ENCODE measurements around the gene HOXA13.

HOXA13 gene

DNA sequence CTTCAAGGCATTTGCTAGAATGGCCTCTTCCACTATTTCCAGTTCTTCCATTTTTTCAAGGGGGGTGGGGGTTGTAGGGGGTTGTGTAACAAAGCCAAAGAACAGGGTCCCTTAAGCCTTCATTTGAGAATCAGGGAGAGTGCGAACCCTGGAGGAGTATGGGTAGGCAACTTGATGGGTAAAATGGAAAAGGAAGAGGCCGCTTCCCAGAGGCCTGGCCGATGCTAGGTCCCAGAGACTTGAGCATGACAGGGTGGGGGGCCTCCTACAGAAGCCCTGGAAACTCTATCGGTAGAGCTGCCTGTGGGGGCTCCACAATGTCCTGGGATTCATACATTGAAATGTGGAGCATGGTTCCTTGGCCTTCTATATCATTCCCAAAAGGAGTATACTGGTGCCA is 9.1 kb upstream of the HOXA13 start:
- no peak for DNase-seq (ENCODE audit: low read depth in 2 of 2)

DNA sequence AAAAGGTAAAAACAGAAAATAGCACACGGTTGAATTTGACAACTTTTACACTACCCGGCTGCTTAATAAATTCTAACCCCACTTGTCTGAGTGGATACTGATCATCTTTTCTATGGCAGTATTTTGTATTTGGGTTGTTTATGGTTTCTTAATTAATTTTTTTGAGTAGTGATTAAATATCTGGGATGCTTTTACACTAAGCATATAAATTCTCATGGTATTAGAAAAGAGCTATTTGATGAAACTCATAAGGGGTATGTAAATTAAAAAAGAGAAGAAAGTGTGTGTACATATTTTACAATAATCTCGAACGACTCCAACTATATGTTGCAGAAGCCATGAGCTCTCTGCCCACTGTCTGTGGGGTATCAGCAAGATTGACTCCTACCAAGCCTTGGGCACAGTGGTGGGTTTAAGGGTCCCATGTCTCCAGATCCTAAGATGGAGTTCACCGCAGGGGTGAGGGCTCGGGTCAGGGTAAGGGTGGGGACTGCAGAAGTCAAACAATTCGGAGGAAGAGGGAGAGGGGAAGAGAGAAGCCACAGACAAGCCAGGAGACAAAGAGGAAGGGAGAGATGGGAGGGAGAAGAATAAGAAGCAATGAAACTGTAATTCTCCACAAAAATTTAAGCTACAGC is 7.6 kb upstream of the HOXA13 start:
- no peak for DNase-seq (ENCODE audit: low read depth in 2 of 2)

DNA sequence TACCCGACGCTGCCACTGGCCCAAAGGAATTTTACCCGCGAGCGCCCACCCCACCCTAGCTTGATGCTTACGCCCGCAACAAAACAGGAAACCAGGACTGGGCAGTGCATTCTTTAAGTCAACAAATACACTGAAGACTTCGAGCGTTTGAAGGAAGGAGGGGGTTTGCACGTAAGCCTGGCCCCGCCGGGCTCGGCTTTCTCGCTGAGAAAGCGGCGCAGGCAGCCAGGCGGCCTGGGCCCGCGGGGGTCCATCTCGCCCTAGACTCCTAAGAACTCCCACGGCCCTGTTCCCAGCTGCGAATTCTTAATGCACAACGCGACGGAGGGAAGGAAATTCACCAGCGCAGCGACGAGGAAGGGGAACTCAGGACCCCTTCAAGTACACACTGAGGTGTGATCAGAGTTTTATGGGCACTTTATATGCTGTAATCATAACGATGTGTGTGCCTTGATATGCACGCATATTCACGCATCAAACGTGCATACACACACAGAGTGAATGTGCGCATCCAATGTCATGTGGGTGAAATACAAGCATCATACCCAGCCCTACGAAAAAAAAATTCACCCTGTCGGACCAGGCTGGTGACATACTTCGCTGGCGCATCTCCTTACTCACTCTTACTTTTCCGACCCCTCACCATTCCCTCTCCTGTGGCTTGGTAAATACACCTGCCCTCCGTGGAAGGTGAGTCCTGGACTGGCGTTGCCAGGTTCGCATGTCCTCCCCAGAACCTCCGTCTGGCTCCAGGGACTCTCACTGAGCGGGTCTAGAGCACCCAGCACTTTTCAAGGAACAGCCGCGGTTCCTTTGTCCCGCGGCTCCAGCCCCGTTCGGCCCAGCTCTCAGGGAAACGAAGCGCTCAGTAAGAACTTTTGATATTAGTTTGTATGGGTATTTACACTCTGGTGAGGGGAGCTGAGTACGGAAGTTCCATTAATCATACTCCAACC is 5.7 kb upstream of the HOXA13 start:
- no peak for DNase-seq (ENCODE audit: low read depth in 2 of 2)

DNA sequence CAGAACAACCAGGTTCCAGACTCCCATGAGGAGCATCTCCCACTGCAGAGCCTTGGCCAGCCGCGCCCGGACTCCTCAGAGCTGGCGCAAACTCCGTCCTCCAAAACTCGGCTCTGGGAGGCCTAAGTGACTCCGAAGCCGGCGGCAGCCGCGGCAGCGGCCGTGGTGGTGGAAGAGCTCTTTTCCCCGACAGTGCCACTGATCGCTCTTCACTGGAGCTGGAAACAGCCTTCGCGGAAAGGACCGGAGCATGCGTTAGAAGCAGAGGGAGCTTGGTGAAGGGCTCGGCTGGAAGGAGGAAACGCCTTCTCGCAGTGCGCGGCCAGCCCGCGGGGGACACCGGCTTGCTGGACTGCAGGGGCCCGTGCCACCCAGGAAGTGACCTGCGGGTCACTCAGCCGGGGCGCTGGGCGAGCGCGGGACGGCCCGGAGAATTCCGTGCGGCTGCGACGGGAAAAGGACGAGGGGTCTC is 5.0 kb upstream of the HOXA13 start:
- DNase-seq (ENCODE audit: low read depth in 2 of 2) = no peak

DNA sequence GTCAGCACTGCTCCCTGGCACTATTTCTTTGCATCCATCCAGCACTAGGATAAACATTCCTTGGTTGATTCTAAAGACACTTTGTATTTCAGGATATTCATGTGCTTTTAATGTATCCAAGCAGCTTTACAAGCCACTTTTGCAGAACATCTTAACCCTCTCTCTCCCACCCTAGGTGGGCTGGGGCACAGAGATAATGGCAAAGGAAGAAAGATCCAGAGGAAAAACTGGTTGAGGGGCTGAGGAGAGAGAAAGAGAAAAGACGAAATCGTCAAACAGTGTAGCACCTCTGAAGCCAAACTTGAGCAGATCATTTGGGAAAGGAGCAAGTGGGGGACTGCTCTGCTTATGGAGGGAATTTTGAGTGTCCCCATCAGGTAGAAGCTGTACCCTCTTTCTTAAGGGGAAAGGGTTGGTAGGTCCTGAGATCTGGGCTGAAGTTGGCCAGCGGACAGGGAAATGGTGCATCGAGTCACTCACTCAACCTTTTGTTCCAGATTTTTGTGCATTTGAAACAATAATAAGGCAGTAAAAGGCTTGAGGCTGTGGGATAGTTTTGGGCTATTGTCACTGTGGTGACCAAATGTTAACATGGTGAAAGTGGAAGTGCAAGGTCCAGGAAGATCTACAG is 4.2 kb upstream of the HOXA13 start:
- no peak for DNase-seq (ENCODE audit: low read depth in 2 of 2)

DNA sequence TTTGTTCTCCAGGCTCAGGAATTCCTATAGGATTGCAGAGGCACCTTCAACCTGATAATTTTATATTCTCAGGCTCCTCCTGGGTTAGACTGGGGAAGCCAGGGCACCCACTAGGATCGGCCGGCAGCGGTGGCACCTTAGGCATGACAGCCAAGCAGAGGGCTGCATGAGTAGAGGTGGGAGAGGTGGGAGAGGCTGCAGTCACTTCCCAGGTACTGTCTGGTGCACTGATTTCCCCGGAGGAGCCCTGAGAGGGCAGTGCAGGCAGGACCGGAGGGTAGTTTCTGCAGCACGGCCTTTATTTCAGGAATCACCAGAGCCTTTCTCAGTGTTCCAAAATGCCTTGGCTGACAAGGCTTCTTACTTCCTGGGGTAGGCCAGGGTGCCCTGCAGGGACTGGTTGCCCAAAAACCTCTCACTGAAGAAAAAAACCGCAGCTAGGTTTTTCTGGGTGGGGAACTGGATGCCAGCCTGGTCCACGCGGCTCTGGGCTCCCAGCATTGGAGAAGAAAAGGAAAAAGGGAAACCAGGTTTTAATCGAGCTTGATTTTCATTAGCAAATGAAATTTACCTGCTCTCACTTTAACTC is 3.6 kb upstream of the HOXA13 start:
- no peak for DNase-seq (ENCODE audit: low read depth in 2 of 2)

DNA sequence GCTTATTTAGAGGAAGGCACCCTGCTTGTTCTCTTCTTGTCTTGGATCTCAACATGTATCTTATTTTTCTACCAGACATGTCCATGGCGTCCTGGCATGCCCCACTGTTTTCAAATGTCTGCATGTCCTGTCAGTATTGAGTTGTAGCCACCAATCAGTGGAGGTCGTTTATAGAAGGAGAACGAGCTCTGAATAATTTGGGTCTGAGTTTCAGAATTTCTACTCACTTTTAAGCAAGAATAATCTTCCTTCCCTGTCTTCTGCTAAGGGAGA is 2.9 kb upstream of the HOXA13 start:
- no peak for DNase-seq (ENCODE audit: low read depth in 2 of 2)

DNA sequence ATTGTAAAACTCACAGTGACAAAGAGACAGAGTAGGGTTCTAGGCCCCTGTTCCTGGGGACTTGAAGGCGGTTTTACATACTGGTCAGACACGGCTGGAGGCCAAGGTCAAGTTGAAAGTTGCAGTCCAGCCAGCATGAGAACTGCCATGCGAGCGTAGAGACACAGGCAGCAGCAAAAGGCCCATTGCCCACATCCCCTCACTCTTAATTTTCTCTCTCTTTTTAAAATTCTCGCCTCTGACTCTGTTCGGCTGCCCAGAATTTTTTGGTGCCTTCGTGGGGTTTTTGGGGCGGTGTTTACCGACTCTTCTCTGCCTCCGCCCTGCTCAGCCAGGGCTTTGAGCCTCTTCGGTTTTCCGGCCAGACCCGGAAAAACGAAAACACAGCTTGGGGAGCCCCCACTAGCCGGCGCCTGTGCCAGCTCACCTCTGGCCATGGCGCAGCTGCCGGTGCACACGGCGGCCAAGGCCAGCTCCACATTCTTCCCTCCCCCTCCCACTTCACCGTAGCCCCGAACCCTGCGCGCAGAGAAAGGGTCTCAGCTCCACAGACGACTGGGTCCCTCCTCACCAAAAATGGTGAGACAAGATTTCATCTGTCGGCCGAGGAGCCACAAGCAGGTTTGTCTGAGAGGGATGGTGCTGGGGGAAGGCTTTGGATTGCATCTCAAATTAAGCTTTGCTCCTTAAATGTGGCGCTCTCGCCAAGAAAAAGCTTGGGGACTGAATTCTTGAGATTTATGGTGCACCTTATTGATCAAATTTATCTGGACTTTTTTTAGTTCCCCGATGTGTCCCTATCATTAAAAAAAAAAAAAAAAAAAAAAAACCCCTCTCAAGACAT is 2.3 kb upstream of the HOXA13 start:
- no peak for DNase-seq (ENCODE audit: low read depth in 2 of 2)

DNA sequence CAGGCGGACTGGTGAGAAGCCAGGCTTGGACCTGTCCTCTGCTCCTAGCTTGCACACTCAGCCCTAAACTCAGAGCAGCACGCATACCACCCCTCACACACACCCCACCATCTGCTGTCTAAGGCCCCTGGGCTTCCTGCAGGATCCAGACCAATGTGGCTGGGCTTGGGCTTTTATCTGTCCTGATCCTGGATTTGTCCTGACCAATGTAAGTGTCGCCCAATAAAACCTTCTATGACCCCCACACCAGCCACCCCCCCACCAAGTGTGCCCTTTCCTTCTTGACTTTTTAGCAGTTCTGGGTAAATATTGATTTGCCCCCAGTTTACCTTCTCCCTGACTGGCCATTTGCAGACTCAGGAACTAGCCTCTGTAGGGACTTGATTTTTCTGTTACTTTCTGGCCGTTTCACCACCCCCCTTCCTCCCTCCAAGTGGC is 1.7 kb upstream of the HOXA13 start:
- no peak for DNase-seq (ENCODE audit: low read depth in 2 of 2)

DNA sequence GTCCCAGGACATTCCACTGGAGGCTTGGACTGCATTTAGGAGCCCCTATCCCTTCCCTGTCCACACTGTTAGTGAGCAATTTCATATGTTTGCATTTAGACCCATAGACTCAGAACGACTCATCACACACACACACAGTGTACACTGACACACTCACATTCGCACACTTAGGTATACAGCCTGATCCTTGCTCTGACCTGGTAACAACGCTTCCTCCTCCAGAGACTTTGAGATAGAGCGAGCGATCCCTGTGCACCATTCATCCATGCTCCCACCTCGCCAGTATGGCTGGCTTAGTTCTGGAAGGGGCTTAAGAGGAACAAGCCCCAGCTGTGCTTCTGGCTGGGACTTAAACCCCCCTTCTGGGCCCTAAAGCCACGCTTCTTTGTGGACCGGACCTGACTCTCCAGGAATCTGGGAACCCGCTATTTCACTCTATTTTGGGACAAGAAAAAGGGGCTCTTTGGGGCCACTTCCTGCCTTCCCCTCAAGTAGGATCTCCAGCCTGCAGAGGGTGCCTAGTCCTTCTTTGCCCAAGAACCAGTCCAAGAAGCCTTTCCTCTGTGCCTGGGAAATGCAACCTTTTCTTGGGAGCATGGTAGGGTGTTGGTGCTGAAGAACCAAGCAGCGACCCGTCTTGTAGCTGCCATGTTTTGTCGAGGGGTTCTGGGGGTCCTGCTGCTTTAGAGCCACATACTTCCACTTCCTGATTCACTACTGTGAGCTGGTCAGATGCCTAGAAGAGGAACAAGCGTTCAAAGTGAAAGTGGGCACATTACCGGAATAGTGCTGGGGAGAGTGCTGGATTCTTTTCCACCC is 1.1 kb upstream of the HOXA13 start:
- DNase-seq (ENCODE audit: low read depth in 2 of 2) = no peak

DNA sequence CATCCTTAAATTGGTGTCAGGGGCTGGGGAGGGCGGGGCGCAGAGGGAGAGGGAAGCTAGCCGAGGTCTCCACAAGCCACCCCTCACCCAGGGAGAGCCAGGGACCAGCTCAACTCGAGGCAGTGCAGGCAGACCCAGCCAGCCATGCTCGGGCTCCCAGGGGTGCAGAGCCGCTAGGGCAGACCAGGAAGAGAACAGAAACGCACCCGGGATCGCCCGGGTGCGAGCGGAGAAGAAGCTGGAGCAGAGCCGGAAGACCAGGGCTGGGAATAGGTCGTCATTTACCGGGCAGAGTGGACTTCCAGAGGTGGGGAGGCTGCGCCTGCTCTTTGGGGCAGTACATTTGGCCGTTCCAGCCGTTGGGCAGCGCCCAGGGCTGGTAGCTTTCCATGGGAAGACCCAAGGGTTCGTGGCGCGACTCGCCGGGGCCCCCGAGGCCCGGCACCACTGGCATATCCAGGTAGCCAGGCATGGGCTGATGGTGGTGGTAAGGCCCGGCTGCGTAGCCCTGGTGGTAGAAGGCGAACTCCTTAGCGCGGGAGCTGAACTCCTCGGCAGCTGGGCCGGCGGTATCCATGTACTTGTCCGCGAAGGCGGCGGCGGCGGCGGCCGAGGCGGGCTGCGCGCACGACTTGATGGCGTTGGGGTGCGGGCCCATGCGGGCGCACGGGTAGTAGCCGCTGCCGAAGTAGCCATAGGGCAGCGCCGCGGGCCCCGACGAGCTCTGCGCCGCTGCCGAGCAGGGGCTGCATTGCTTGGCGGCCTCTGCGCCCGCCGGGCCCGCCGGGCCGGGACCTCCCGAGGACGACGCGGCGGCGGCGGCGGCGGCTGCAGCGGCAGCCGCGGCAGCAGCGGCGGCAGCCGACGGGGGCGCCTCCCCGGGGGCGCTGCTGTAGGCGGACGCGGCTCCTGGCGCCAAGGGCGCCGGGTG is 755 bp downstream of the HOXA13 start:
- no peak for DNase-seq (ENCODE audit: low read depth in 2 of 2)

DNA sequence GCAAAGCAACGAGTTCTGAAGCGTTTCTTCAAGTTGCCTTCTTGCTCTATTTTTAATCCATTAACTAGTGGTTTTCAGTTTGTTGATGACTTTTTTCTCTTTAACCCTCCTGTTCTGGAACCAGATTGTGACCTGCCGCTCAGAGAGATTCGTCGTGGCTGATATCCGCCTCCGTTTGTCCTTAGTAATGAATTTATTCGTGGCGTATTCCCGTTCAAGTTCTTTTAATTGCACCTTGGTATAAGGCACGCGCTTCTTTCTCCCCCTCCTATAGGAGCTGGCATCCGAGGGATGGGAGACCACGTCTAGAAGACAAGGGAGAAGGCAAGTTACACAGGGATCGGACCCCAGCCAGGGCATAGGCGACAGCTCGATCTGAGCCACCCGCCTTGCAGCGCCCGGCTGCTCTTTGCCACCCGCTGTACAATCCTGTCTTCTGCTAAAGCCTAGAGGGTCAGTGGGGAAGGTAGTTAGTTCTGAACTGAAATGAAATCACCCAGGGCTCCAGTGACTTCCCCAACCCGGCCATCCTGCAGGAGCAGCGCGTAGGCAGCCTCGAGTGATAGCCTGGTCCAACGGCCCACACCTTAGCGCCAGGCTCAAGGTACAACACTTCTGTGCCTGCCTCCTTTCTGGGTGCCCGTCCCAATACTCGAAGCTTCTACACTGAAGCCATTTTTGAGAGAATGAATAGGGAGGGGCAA is 1.6 kb downstream of the HOXA13 start:
- no peak for DNase-seq (ENCODE audit: low read depth in 2 of 2)

DNA sequence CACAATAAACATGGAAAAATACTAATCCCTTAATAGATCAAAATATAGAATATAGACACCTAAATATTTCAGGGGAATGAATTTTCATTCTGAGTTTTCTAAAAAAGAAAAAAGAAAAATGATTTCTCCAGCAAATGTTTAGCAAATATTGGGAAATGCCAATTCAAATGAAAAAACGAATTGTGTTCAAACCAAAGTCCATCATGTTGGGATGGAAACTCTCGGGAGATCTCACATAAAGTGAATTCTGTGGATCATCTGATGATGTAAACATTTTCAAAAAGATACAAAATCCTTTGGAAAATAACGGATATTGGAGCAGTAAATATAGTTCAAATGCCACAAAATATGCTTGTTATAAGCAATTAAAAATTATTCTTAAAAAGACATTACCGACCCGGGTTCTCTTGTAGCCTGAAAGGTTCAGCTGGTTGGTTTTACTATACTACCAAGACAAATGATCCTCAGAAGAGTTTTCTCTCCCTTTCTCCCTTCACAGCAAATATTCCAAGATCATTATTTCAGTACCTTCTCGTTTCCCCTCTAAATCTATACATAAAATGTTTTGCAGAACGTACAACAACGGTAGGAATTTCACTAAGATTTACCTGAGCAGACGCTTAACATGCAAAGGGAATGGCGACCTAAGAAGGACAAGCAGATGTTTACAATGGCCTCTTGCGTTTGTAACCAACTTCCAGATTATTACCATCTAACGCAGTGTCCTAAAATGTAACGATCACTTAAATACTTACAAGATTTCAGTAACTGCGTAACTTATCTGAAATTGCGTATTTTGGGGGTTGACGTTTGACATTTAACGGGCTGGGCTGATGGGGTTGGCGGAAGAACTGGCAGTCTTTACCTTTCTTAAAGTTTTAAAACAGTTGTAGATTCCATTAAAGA is 2.5 kb downstream of the HOXA13 start:
- DNase-seq (ENCODE audit: low read depth in 2 of 2) = no peak

DNA sequence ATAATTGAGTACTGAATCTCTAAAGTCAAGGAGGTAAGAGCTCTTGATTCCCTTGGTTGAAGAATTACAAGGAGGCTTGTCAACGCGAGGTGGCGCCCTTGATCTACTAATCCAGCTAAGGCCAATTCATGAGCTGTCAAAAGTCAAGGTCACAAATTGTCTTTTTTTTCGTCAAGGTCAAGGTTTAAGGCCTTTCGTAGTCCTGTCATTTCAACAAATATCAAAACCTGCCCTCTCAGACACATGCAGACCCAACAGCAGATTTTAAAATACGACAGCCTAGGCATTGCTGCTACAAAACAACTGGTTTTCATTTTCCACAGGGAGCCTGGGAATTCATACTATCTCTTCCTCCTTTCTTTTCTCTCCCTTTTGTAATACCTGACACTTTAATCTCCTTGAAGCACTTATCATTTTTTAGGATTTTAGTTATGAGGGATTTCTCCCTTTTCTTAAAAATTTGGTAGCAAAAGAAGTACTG is 3.6 kb downstream of the HOXA13 start:
- no peak for DNase-seq (ENCODE audit: low read depth in 2 of 2)

DNA sequence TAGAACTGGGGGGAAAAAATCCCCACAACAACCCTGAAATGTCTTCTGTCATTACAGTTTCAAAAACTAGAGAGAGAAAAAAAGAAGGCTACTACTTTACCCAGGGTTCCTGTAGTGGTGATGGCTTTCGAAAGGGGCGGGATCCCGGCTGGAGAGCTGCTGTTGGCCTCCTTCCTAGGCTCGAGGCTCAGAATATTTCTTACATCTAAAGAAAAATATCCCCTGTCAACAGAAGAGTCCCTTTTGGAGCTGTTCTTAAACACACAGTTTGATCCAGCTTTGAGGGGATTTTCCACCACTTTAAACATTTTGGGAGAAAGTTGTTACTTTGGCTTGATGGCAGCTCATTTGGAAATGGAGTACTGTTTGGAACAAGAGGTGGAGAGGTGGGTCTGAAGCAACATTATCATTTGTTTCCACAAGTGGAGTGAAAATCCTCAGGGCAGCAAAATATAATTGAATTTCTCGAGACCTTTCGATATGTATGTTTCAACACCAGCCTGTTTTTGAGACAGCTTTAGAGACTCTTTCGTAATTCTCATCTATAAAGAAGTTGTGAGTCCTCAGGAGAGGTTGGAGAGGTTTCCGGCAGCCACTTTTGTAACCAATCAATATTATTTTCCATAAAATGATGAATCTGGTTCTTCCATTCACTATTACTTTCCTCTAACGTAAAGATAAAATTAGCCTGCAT is 5.1 kb downstream of the HOXA13 start:
- DNase-seq (ENCODE audit: low read depth in 2 of 2) = no peak

DNA sequence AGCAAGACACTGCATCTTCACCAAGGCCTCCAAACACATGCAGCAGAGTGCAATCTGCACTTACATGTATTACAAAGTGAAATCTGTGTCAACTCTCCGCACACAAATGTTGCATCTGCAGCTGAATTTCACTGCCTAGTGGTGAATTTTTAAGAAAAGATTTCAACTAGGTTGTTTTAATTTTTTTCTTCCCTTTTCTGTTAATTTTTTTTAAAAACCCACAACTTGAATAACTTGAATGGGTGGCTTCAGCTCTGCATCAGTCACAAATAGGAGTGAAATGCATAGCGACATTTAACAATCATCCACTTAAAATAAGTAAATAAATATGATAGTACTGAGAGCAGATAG is 5.9 kb downstream of the HOXA13 start:
- no peak for DNase-seq (ENCODE audit: low read depth in 2 of 2)

DNA sequence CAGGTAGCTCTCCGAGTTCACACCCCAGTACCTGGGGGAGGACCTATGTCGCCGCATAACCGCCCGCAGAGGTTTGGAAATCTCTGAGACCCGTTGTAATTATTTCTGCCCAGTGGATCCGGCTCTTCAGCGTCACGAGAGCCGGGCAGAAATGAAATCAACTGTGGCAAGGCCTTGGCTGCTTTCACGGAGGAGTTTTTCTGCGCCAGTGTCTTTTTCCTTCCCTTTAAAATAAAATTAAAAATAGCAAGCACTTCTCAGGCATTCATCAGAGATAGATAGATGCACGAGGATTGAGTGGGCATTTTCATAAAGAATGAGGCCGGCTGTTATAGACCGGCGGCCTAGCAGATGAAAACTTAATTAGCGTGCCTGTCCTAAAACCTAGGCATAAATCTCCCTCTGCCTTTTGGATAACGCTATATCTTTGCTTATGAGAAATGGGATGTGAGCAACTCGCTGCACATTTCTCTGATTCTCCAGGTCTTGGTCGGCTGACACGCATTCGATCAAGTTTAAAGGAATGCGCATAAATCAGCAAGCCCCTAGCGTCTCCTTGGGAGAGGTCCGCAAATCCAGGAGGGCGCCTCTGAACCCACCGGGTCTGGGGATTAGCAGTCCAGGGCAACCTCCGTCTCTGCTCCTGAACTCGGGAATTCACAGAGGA is 6.4 kb downstream of the HOXA13 start:
- DNase-seq (ENCODE audit: low read depth in 2 of 2) = no peak

Data from fibroblast of skin of left quadriceps (primary cell).